GM12892 (cell line): Measurements from ENCODE around the gene SLC66A2.
"Not testable (repeated sequence)": the region's sequence is repeated elsewhere in the genome, so short reads cannot be mapped to it uniquely, and the experiment has no call there.

Source experiments
- DNase-seq: peaks from one replicate; pipeline ENCODE4 v3.0.0; 2011; ENCODE audit not compliant: insufficient read length
- FAIRE-seq: peaks from 2 replicates; lab custom pipeline; 2011; peaks lifted over from hg19 to GRCh38; lab: Jason Lieb, UNC
- POLR2A ChIP-seq: IDR thresholded peaks from 2 replicates; pipeline ENCODE4 v1.6.1; 2011; ENCODE audit warnings: low read depth, low read length, control low read depth
- POLR2AphosphoS5 ChIP-seq: IDR thresholded peaks from 2 replicates; pipeline ENCODE4 v1.6.1; 2011; ENCODE audit warnings: low read depth, low read length, control low read depth
- TAF1 ChIP-seq: IDR thresholded peaks from 2 replicates; pipeline ENCODE4 v1.6.1; 2011; ENCODE audit warnings: low read depth, mild to moderate bottlenecking, control low read depth, low read length, borderline replicate concordance

Gene SLC66A2

GRCh38 chr18:79965119-79965902, 13.9 kb upstream of the SLC66A2 start:
- TF ChIP-seq TAF1: no peak
- no peak for TF ChIP-seq POLR2A
- no peak for TF ChIP-seq POLR2AphosphoS5
- FAIRE-seq: peak; percentile 61
- no peak for DNase-seq

DNA sequence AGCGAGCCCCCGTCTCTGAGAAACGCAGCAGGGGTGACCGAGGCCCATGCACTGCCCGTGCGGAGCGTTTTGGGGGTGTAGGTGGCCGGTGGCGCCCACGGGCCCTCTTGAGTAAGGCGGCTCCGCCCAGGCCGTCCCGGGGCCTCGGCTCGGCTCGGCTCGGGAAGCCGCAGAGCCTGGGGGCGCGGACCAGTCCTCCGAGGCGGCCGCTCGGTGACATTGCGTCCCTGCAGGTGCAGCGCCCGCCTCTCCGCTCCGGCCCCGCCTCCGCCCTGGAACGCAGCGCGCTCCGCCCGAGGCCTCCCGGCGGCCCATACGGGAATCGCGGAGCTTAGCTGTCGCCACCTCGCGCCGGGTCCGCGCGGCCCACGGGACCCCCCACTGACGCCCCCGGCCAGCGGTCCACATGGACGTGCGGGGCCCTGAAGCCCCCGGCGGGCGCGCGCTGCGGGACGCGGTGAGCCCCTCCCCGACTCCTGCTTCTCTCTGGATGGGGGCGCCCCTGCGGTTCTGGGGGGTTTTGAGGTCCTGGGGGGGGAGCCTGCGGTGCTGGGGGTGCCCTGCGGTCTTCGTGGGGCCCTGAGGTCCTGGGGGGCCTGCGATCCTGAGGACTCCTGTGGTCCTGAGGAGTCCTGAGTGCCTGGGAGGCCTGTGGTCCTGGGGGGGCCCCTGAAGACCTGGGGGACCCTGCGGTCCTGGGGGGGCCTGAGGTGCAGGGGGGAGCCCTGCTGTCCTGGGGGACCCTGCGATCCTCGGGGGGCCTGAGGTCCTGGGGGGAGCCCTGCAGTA, 13.1 kb upstream of the SLC66A2 start, which contains the start of gene HSBP1L1:
Gene HSBP1L1, plus strand, starts transcription at position 314 of the 789 bp plus-strand sequence. Its CDS starts 93 bp downstream, at position 407.
- peak; percentile 68 for DNase-seq
- FAIRE-seq: peak; percentile 93
- TF ChIP-seq POLR2AphosphoS5 (no peak), POLR2A (peak; percentile 48; the same call in 1 of the 2 replicates)

GRCh38 chr18:79963658-79964329, 12.3 kb upstream of the SLC66A2 start:
- TF ChIP-seq POLR2AphosphoS5: no peak
- no peak for TF ChIP-seq TAF1
- TF ChIP-seq POLR2A: no peak
- DNase-seq (no peak), FAIRE-seq (peak; percentile 50)

GRCh38 chr18:79962835-79963657, 11.6 kb upstream of the SLC66A2 start:
- DNase-seq (peak; percentile 64), FAIRE-seq (peak; percentile 97)
- no peak for TF ChIP-seq TAF1
- no peak for TF ChIP-seq POLR2AphosphoS5
- TF ChIP-seq POLR2A: peak; percentile 50; the same call in 1 of the 2 replicates

GRCh38 chr18:79962311-79962710, 10.9 kb upstream of the SLC66A2 start:
- no peak for DNase-seq
- no peak for TF ChIP-seq POLR2AphosphoS5
- TF ChIP-seq POLR2A: no peak
- TF ChIP-seq TAF1: no peak
- FAIRE-seq: no peak

DNA sequence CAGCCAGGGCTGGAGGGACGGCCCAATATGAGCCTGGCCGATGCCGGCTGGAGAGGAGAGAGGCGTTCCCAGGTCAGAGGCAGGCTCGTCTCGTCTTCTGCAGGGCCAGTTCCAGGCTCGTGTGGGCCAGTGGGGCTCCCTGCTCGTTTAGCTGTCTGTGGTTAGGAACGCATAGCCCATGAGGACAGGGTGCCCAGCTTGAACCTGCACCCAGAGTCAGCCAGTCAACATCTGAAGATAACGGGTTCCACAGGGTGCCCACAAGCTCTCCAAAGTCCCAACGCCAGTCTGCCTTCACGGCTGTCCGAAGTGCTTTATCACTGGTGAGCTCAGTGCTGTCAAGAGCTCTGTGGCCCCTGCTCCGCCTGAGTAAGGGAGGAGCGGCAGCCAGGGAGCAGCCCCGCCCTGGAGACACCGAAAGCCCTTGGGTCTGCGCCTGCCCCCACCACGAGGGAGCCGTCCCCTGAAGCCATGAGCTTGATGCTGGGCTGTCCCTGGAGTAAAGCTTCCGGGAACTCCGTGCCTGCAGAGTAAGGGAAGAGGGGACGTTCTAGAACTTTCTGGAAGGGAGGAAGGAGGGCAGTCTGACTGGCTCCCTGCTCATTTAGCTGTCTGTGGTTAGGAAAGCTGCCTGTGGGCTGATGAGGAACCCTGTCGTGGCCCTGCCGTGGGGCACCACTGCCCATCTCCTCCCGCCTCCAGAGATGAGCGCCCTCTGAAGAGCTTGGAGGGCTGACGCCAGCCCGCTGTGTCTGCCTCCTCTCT, 10.3 kb upstream of the SLC66A2 start:
- TF ChIP-seq POLR2A (no peak), TAF1 (no peak), POLR2AphosphoS5 (no peak)
- DNase-seq (no peak), FAIRE-seq (no peak)

DNA sequence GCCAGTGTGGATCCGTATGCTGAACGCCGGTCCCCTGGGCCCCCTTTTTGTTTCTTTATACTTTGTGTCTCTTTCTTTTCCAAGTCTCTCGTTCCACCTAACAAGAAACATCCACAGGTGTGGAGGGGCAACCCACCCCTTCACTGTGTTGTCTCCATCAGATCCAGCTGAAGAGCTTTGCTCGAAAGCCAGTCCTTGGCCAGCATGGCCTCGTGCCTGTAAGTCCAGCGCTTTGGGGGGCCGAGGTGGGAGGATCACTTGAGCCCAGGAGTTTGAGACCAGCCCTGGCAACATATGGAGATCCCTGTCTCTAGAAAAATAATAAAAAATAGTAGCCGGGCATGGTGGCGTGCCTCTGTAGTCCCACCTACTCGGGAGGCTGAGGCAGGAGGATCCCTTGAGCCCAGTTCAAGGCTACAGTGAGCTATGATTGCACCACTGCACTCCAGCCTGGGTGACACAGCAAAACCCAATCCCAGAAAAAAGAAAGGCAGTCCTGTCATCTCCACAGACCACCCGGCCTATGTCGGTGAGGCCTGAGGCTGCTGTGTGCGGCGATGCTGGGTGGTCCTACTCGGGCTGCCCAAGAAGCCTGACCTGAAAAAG, 9.6 kb upstream of the SLC66A2 start:
- FAIRE-seq (no peak), DNase-seq (no peak)
- no peak for TF ChIP-seq POLR2AphosphoS5
- no peak for TF ChIP-seq POLR2A
- TF ChIP-seq TAF1: no peak

DNA sequence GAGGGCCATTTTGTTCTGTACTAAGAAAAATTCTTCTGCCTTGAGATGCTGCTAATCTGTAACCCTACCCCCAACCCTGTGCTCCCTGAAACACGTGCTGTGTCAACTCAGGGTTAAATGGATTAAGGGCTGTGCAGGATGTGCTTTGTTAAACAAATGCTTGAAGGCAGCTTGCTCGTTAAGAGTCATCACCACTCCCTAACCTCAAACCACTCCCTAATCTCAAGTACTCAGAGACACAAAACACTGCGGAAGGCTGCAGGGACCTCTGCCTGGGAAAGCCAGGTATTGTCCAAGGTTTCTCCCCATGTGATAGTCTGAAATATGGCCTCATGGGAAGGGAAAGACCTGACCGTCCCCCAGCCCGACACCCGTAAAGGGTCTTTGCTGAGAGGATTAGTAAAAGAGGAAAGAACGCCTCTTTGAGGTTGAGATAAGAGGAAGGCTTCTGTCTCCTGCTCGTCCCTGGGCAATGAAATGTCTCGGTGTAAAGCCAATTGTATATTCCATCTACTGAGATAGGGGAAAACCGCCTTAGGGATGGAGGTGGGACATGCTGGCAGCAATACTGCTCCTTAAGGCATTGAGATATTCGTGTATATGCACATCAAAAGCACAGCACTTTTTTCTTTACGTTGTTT, 8.8 kb upstream of the SLC66A2 start:
- not testable (repeated sequence) for DNase-seq, FAIRE-seq

GRCh38 chr18:79958981-79959380, 7.5 kb upstream of the SLC66A2 start:
- TF ChIP-seq POLR2A (no peak), TAF1 (no peak), POLR2AphosphoS5 (no peak)
- FAIRE-seq (no peak), DNase-seq (no peak)

- FAIRE-seq (no peak), DNase-seq (no peak)
- TF ChIP-seq POLR2A: no peak
- no peak for TF ChIP-seq TAF1
- TF ChIP-seq POLR2AphosphoS5: no peak
Measured at GRCh38 chr18:79956276-79956675, 4.8 kb upstream of the SLC66A2 start.
